ENCODE measurements around the gene AFAP1. TPM values are rescaled to one million over a fixed set of nuclear protein-coding genes. Genes with fewer than 3 reads are reported as not detected.
"Not testable (repeated sequence)": the region's sequence is repeated elsewhere in the genome, so short reads cannot be mapped to it uniquely, and the experiment has no call there.

The AFAP1 gene
- total RNA-seq, 1 experiment from 2014 or later: 22.6 TPM

- not testable (repeated sequence) for DNase-seq (ENCODE audit: low read depth)
Observed at GRCh38 chr4:7918187-7918586, 21.5 kb downstream of the AFAP1 start.

- no peak for DNase-seq (ENCODE audit: low read depth)
Observed at GRCh38 chr4:7917669-7918068, 22.0 kb downstream of the AFAP1 start.

- DNase-seq (ENCODE audit: low read depth): no peak
Observed at GRCh38 chr4:7915875-7916242, 23.8 kb downstream of the AFAP1 start.

- no peak for DNase-seq (ENCODE audit: low read depth)
Observed at GRCh38 chr4:7912826-7913225, 26.8 kb downstream of the AFAP1 start.

GRCh38 chr4:7910952-7911578 lies 28.6 kb downstream of the AFAP1 start:
- DNase-seq (ENCODE audit: low read depth): peak; percentile 81

- DNase-seq (ENCODE audit: low read depth): peak; percentile 39
Observed at GRCh38 chr4:7910263-7910896, 29.3 kb downstream of the AFAP1 start.

GRCh38 chr4:7909463-7910262 lies 30.0 kb downstream of the AFAP1 start:
- no peak for DNase-seq (ENCODE audit: low read depth)

- DNase-seq (ENCODE audit: low read depth): no peak
Observed at GRCh38 chr4:7908668-7909067, 31.0 kb downstream of the AFAP1 start.

- DNase-seq (ENCODE audit: low read depth): no peak
Observed at GRCh38 chr4:7907142-7907541, 32.5 kb downstream of the AFAP1 start.

GRCh38 chr4:7906171-7906701 lies 33.4 kb downstream of the AFAP1 start:
- peak; percentile 37 for DNase-seq (ENCODE audit: low read depth)

GRCh38 chr4:7904952-7905915 lies 34.4 kb downstream of the AFAP1 start:
- peak; percentile 63 for DNase-seq (ENCODE audit: low read depth)

GRCh38 chr4:7903791-7904516 lies 35.7 kb downstream of the AFAP1 start:
- DNase-seq (ENCODE audit: low read depth): peak; percentile 30

- DNase-seq (ENCODE audit: low read depth): no peak
Observed at GRCh38 chr4:7902826-7903225, 36.8 kb downstream of the AFAP1 start.

GRCh38 chr4:7902101-7902553 lies 37.5 kb downstream of the AFAP1 start:
- no peak for DNase-seq (ENCODE audit: low read depth)

GRCh38 chr4:7901311-7901885 lies 38.3 kb downstream of the AFAP1 start:
- DNase-seq (ENCODE audit: low read depth): no peak

GRCh38 chr4:7900334-7900909 lies 39.2 kb downstream of the AFAP1 start:
- no peak for DNase-seq (ENCODE audit: low read depth)

- no peak for DNase-seq (ENCODE audit: low read depth)
Observed at GRCh38 chr4:7899184-7899869, 40.3 kb downstream of the AFAP1 start.

GRCh38 chr4:7898385-7898784 lies 41.3 kb downstream of the AFAP1 start:
- no peak for DNase-seq (ENCODE audit: low read depth)

GRCh38 chr4:7897811-7898210 lies 41.9 kb downstream of the AFAP1 start:
- DNase-seq (ENCODE audit: low read depth): no peak
